WERI-Rb-1 (cell line): Measurements from ENCODE around the gene RNU6-1.

Source experiments
- DNase-seq: peaks from one replicate; pipeline ENCODE4 v3.0.0-alpha.2; 2020
- H3K27ac ChIP-seq: fragments of 250-450 bp; sonication (Bioruptor Pico); 2 replicates; pipeline ENCODE4 v1.5.1; 2020; ENCODE audit warnings: mild to moderate bottlenecking, moderate library complexity
- H3K27me3 ChIP-seq: fragments of 250-450 bp; sonication (Bioruptor Pico); 2 replicates; pipeline ENCODE4 v1.5.1; 2021; ENCODE audit warnings: mild to moderate bottlenecking, low read depth, moderate library complexity; ENCODE audit not compliant: insufficient read depth, severe bottlenecking
- H3K36me3 ChIP-seq: fragments of 250-450 bp; sonication (Bioruptor Pico); 2 replicates; pipeline ENCODE4 v1.5.1; 2020; ENCODE audit warnings: mild to moderate bottlenecking, moderate library complexity
- H3K4me3 ChIP-seq: 2 replicates; pipeline ENCODE4 v1.5.1; 2011; ENCODE audit warnings: low read depth, mild to moderate bottlenecking, control low read depth, low read length
- H3K9me3 ChIP-seq: fragments of 250-450 bp; sonication (Bioruptor Pico); 2 replicates; pipeline ENCODE4 v1.5.1; 2021; ENCODE audit warnings: mild to moderate bottlenecking, moderate library complexity; ENCODE audit not compliant: severe bottlenecking
- CTCF ChIP-seq: IDR thresholded peaks from 2 replicates; pipeline ENCODE4 v1.5.1; 2011; ENCODE audit warnings: low read depth, mild to moderate bottlenecking, control low read depth, inconsistent platforms, low read length

RNU6-1 gene

DNA sequence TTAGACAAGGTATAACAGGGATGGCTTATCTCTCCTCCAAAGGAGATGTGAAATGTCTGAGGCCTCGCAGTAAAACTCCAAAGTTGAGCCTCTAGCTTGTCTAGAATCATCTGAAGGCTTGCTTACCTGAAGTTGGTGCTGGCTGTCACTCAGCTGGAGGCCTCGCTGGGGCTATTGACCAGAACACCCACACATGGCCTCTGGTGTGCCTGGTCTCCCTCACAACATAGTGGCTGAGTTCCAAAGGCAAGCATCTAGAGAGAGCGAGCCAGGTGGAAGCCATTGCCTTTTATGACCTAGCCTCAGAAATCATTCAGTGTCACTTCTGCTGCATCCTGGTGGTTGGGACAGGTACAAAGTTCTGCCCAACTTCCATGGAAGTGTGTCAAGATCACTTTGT is 17.4 kb upstream of the RNU6-1 start:
- Histone ChIP-seq H3K36me3 (no peaks in the 10 kb centered on the region), H3K4me3 (no peak overlapping the region), H3K27ac (no peak overlapping the region), H3K9me3 (no peaks in the 10 kb centered on the region), H3K27me3 (no peaks in the 10 kb centered on the region)
- no peak for TF ChIP-seq CTCF
- no peak for DNase-seq

- H3K36me3 ChIP-seq, result no peaks in the 10 kb centered on the region
- no peak overlapping the region for H3K4me3 ChIP-seq
- H3K27me3 ChIP-seq, result no peaks in the 10 kb centered on the region
- no peak overlapping the region for H3K27ac ChIP-seq
- H3K9me3 ChIP-seq, result no peaks in the 10 kb centered on the region
- DNase-seq, result no peak
- TF ChIP-seq CTCF, result no peak
Observed at GRCh38 chr15:67855842-67856241, 16.0 kb upstream of the RNU6-1 start.

DNA sequence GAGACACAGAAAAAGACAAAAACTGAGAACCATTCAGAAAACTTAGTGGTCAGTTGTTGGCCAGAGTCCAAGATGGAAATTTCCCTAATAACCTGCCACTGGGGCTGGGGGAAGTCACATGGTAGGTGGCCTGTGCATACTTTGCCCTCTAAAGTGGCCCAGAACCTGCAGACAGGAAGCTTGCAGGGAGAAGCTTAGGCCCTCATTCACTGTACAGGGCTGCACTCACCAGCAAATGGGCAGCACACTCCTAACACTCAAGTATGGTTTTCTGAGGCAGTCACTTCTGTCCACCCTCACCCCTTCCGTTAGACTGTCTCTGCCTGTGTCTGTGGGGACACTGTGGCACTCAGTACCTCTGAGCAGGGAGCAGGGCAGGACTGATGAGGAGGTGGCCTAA is 14.5 kb upstream of the RNU6-1 start:
- DNase-seq, result no peak
- no peaks in the 10 kb centered on the region for H3K36me3 ChIP-seq
- H3K27ac ChIP-seq, result no peak overlapping the region
- TF ChIP-seq CTCF, result no peak
- no peaks in the 10 kb centered on the region for H3K27me3 ChIP-seq
- no peaks in the 10 kb centered on the region for H3K9me3 ChIP-seq
- no peak overlapping the region for H3K4me3 ChIP-seq

DNA sequence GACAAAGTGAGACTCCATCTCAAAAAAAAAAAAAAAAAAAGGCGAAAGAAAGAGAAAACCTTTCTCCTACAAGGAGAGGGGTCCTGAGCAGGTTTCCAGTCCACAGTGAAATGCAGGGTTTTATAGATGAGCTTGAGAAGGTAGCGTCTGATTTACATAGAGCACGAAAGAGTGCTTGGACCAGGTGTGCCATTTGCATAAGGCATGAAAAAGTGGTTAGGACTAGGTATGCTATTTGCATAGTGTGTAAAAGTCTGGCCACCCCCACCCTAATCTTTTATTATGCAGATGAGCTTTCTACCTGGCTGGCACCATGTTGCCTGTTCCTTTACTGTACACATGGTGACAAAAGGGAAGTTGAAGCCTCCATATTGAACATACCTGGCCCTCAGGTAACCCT is 13.6 kb upstream of the RNU6-1 start:
- no peak for TF ChIP-seq CTCF
- Histone ChIP-seq H3K4me3 (no peak overlapping the region), H3K9me3 (no peaks in the 10 kb centered on the region), H3K36me3 (no peaks in the 10 kb centered on the region), H3K27me3 (no peaks in the 10 kb centered on the region), H3K27ac (no peak overlapping the region)
- no peak for DNase-seq

DNA sequence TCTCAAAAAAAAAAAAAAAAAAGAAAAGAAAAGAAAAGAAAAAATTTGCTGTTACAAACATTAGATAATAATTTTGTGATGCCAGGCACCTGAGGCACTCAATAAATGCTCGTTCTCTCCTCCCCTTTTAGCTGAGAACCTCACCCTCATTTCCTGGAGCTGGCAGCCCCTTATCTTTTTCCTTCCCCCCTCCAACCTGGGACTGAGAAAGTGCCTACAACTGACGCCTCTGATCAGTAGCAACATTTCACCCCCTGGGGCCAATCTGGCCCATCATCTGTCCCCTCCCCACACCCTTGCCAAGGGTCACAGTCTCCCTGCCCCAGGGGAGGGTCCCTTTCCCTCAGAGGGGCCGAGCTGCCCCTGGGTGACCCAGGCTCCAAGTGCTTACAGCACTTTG is 12.6 kb upstream of the RNU6-1 start:
- Histone ChIP-seq H3K4me3 (no peak overlapping the region), H3K27ac (no peak overlapping the region), H3K27me3 (no peaks in the 10 kb centered on the region), H3K36me3 (no peaks in the 10 kb centered on the region), H3K9me3 (no peaks in the 10 kb centered on the region)
- no peak for DNase-seq
- TF ChIP-seq CTCF, result no peak

GRCh38 chr15:67850994-67851571 is 11.2 kb upstream of the RNU6-1 start:
- H3K27ac ChIP-seq, result no peak overlapping the region
- no peaks in the 10 kb centered on the region for H3K9me3 ChIP-seq
- no peaks in the 10 kb centered on the region for H3K27me3 ChIP-seq
- DNase-seq, result no peak
- no peak overlapping the region for H3K4me3 ChIP-seq
- no peaks in the 10 kb centered on the region for H3K36me3 ChIP-seq
- TF ChIP-seq CTCF, result no peak
